Keratinocyte (primary cell): Measurements from ENCODE around the gene THOC5.

Experiments used
- CTCF ChIP-seq, 3 experiments: IDR thresholded peaks in 1 of 3; conservative IDR thresholded peaks in 1 of 3; optimal IDR thresholded peaks in 1 of 3; 2 replicates in 2 of 3; 3 replicates in 1 of 3; pipeline versions ENCODE3 to v1.5.1; 2011; ENCODE audit warnings: low read length in 3 of 3, mild to moderate bottlenecking in 3 of 3, moderate library complexity in 2 of 3, control low read depth in 1 of 3, inconsistent platforms in 1 of 3; ENCODE audit not compliant: insufficient read depth in 2 of 3; ENCODE audit errors: extremely low read depth in 1 of 3
- EZH2 ChIP-seq: IDR thresholded peaks from one replicate; pipeline ENCODE4 v1.6.1; 2012; ENCODE audit warnings: inconsistent platforms, mild to moderate bottlenecking, low read length, moderate library complexity

- TF ChIP-seq EZH2 (no peak), CTCF (optimal IDR thresholded peaks at IDR 0.05 in 1 of 3, IDR thresholded peaks at IDR 0.05 in 1 of 3, conservative IDR thresholded peaks at IDR 0.05 in 1 of 3; ENCODE audit: extremely low read depth in 1 of 3, insufficient read depth in 2 of 3, low read length in 3 of 3) (no peak)
These were observed 70.8 kb downstream of the THOC5 start for GRCh38 chr22:29482726-29483125.
